ENCODE measurements around the gene SPATA1. TPM values are rescaled to one million over a fixed set of nuclear protein-coding genes. Genes with fewer than 3 reads are reported as not detected.

SPATA1 gene
- total RNA-seq, 1 donor from 2014 or later, result 2.1 TPM

DNA sequence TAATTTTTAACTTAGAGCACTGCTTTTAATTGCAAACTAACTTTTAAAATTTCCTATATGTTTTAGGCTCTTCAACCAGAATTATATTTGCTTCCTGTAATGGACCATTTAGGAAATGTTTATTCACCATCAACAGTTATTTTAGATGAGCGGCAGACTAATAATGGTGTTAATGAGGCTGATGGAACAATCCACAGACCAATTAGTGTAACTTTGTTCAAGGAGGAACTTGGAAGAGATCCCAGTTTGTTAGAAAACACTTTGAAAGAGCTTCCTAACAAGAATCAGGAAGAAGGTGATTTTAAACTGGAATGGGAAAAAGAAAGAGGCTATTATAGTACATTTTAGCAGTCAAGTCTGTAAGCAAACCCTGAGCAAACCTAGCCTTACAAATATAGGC, 19.6 kb downstream of the SPATA1 start:
- Mint-ChIP-seq H3K36me3 (ENCODE audit: low read depth) (peaks cover 4% of the 10 kb centered on the region), H3K27me3 (ENCODE audit: low read depth) (no peaks in the 10 kb centered on the region), H3K4me3 (ENCODE audit: unreplicated experiment) (no peak overlapping the region), H3K4me1 (ENCODE audit: low read depth) (no peaks in the 10 kb centered on the region), H3K27ac (ENCODE audit: unreplicated experiment) (no peak overlapping the region), H3K9me3 (ENCODE audit: low read depth) (peaks cover 3% of the 10 kb centered on the region)
- DNase-seq (ENCODE audit: low spot score), result no peak
- TF ChIP-seq, protein P1, sequence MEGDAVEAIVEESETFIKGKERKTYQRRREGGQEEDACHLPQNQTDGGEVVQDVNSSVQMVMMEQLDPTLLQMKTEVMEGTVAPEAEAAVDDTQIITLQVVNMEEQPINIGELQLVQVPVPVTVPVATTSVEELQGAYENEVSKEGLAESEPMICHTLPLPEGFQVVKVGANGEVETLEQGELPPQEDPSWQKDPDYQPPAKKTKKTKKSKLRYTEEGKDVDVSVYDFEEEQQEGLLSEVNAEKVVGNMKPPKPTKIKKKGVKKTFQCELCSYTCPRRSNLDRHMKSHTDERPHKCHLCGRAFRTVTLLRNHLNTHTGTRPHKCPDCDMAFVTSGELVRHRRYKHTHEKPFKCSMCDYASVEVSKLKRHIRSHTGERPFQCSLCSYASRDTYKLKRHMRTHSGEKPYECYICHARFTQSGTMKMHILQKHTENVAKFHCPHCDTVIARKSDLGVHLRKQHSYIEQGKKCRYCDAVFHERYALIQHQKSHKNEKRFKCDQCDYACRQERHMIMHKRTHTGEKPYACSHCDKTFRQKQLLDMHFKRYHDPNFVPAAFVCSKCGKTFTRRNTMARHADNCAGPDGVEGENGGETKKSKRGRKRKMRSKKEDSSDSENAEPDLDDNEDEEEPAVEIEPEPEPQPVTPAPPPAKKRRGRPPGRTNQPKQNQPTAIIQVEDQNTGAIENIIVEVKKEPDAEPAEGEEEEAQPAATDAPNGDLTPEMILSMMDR (IDR thresholded peaks at IDR 0.05), result no peak

DNA sequence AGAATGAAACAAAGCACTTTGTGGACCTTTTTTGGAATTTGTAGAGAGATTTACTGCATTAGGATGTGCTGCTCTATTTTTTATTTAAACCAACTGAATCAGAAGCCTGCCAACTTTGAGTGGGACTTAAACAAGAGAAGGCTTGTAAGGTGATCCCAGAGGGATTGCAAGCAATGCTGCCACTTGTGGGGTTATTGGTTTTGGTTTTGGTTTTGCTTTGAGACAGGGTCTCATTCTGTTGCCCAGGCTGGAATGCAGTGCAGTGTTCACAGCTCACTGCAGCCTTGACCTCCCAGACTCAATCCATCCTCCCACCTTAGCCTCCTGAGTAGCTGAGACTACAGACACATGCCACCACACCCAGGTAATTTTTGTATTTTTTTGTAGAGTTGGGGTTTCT, 32.4 kb downstream of the SPATA1 start:
- no peaks in the 10 kb centered on the region for H3K9me3 Mint-ChIP-seq (ENCODE audit: low read depth)
- no peak overlapping the region for H3K4me3 Mint-ChIP-seq (ENCODE audit: unreplicated experiment)
- H3K27me3 Mint-ChIP-seq (ENCODE audit: low read depth), result no peaks in the 10 kb centered on the region
- no peak for DNase-seq (ENCODE audit: low spot score)
- peaks cover 14% of the 10 kb centered on the region for H3K4me1 Mint-ChIP-seq (ENCODE audit: low read depth)
- no peak overlapping the region for H3K27ac Mint-ChIP-seq (ENCODE audit: unreplicated experiment)
- TF ChIP-seq, protein P1 (IDR thresholded peaks at IDR 0.05), result no peak
- peaks cover 15% of the 10 kb centered on the region for H3K36me3 Mint-ChIP-seq (ENCODE audit: low read depth)

DNA sequence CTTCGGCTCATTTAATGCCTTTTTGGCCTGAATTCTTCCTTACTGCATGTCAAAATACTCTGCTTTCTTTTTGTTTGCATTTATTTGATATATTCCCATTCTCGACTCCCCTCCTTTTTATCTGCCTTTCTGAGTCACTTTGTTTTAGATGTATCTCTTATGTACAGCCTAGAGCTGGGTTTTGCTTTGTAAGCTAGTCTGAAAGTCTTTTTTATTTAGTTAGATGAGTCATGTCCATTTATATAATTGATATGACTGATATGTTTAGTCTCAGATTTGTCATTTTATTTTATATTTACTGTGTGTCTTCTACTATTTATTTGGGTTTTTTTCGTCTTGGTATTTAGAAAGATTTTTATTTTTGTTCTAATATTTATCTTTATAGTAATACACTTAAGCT, 33.8 kb downstream of the SPATA1 start:
- no peaks in the 10 kb centered on the region for H3K27me3 Mint-ChIP-seq (ENCODE audit: low read depth)
- DNase-seq (ENCODE audit: low spot score), result no peak

DNA sequence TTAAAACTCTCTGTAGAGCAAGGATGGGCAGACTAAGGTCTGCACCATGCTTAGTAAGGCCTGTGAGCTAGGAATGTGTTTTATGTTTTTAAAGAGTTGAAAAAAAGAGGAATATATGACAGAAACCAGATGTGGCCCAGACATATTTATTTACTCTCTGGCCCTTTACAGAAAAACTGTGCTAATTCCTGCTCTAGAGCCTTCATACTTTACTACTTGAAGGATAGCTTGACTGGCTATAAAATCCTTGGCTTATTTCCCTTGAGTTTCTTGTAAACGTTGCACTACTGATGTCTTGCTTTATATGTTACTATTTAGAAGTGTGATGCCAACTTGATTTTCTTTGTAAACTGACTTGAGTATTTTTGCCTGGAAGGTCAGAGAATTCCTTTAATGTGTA, 34.6 kb downstream of the SPATA1 start:
- no peaks in the 10 kb centered on the region for H3K9me3 Mint-ChIP-seq (ENCODE audit: low read depth)

More for the DNA sequence above, 33.8 kb downstream of the SPATA1 start:
- peaks cover 19% of the 10 kb centered on the region for H3K36me3 Mint-ChIP-seq (ENCODE audit: low read depth)
- H3K27ac Mint-ChIP-seq (ENCODE audit: unreplicated experiment), result no peak overlapping the region
- peaks cover 14% of the 10 kb centered on the region for H3K4me1 Mint-ChIP-seq (ENCODE audit: low read depth)
- no peak overlapping the region for H3K4me3 Mint-ChIP-seq (ENCODE audit: unreplicated experiment)
- TF ChIP-seq, protein P1 (IDR thresholded peaks at IDR 0.05), result no peak
- no peaks in the 10 kb centered on the region for H3K9me3 Mint-ChIP-seq (ENCODE audit: low read depth)

DNA sequence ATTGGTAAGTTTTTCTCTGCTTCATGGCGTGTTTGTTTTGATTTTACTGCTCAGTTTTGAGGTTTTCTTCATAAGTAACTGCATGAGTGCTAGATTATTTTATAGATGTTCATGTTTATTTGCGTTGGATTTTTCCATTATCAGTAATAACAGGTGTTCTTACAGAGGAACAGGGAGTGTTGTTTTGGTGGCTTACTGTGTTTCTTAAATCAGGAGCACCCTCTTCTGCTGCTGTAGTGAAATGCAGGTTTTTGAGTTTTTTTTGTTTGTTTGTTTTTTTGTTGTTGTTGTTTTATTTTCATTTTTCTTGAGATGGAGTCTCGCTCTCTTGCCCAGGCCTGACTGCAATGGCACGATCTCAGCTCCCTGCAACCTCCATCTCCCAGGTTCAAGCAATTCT, 35.5 kb downstream of the SPATA1 start:
- Mint-ChIP-seq H3K27me3 (ENCODE audit: low read depth) (no peaks in the 10 kb centered on the region), H3K4me3 (ENCODE audit: unreplicated experiment) (no peak overlapping the region), H3K36me3 (ENCODE audit: low read depth) (peaks cover 19% of the 10 kb centered on the region), H3K9me3 (ENCODE audit: low read depth) (no peaks in the 10 kb centered on the region), H3K27ac (ENCODE audit: unreplicated experiment) (no peak overlapping the region), H3K4me1 (ENCODE audit: low read depth) (peaks cover 14% of the 10 kb centered on the region)
- no peak for DNase-seq (ENCODE audit: low spot score)
- TF ChIP-seq, protein P1 (IDR thresholded peaks at IDR 0.05), result peak; percentile 34

More for the DNA sequence above, 34.6 kb downstream of the SPATA1 start:
- TF ChIP-seq, protein P1 (IDR thresholded peaks at IDR 0.05), result no peak
- Mint-ChIP-seq H3K4me1 (ENCODE audit: low read depth) (peaks cover 14% of the 10 kb centered on the region), H3K27me3 (ENCODE audit: low read depth) (no peaks in the 10 kb centered on the region), H3K36me3 (ENCODE audit: low read depth) (peaks cover 19% of the 10 kb centered on the region), H3K4me3 (ENCODE audit: unreplicated experiment) (no peak overlapping the region), H3K27ac (ENCODE audit: unreplicated experiment) (no peak overlapping the region)
- no peak for DNase-seq (ENCODE audit: low spot score)

Data from chondrocyte (in vitro differentiated cells).